Stimulated activated CD4-positive, alpha-beta T cell treated with anti-CD3 and anti-CD28 coated beads, Interleukin-12 subunit alpha, Interleukin-12 subunit beta, amount 100 ng/mL, for 4 hours (primary cell): Measurements from ENCODE around the gene FRMPD1.
"Not testable (repeated sequence)": the region's sequence is repeated elsewhere in the genome, so short reads cannot be mapped to it uniquely, and the experiment has no call there.

Experiments used
- DNase-seq: peaks from one replicate; pipeline ENCODE4 v3.0.0-alpha.2; 2020

The FRMPD1 gene

GRCh38 chr9:37740128-37740527 is 89.4 kb downstream of the FRMPD1 start:
- DNase-seq = no peak

- no peak for DNase-seq
Measured at GRCh38 chr9:37740631-37741328, 90.0 kb downstream of the FRMPD1 start.

- DNase-seq = no peak
Measured at GRCh38 chr9:37745970-37746369, 95.2 kb downstream of the FRMPD1 start.

- DNase-seq = no peak
Measured at GRCh38 chr9:37746448-37747270, 95.9 kb downstream of the FRMPD1 start.

- peak; percentile 46 for DNase-seq
Measured at GRCh38 chr9:37747271-37747753, 96.6 kb downstream of the FRMPD1 start.

GRCh38 chr9:37749129-37749528 is 98.4 kb downstream of the FRMPD1 start:
- no peak for DNase-seq

GRCh38 chr9:37751186-37751585 is 100.4 kb downstream of the FRMPD1 start:
- no peak for DNase-seq

GRCh38 chr9:37751704-37752103 is 101.0 kb downstream of the FRMPD1 start:
- not testable (repeated sequence) for DNase-seq

GRCh38 chr9:37752112-37752511 is 101.4 kb downstream of the FRMPD1 start:
- not testable (repeated sequence) for DNase-seq

GRCh38 chr9:37752642-37753488 is 102.1 kb downstream of the FRMPD1 start:
- peak; percentile 5 for DNase-seq

GRCh38 chr9:37753489-37754190 is 102.9 kb downstream of the FRMPD1 start, which contains the start of gene TRMT10B:
TSS of gene TRMT10B (plus strand) at chr9:37753805. CDS start at chr9:37761932, 8,127 bp downstream.
- peak; percentile 73 for DNase-seq

GRCh38 chr9:37758747-37759146 is 108.0 kb downstream of the FRMPD1 start:
- no peak for DNase-seq

- no peak for DNase-seq
Measured at GRCh38 chr9:37760416-37761161, 109.8 kb downstream of the FRMPD1 start.

- DNase-seq = no peak
Measured at GRCh38 chr9:37761511-37761910, 110.8 kb downstream of the FRMPD1 start.

GRCh38 chr9:37765263-37765662 is 114.5 kb downstream of the FRMPD1 start:
- DNase-seq = not testable (repeated sequence)

- no peak for DNase-seq
Measured at GRCh38 chr9:37769306-37769705, 118.6 kb downstream of the FRMPD1 start.

- no peak for DNase-seq
Measured at GRCh38 chr9:37769995-37770394, 119.2 kb downstream of the FRMPD1 start.

GRCh38 chr9:37775216-37775919 is 124.6 kb downstream of the FRMPD1 start:
- DNase-seq = no peak

- DNase-seq = no peak
Measured at GRCh38 chr9:37776328-37776727, 125.6 kb downstream of the FRMPD1 start.

- DNase-seq = no peak
Measured at GRCh38 chr9:37778534-37778933, 127.8 kb downstream of the FRMPD1 start.

- DNase-seq = no peak
Measured at GRCh38 chr9:37784291-37784615, 133.5 kb downstream of the FRMPD1 start.
